HK-2 (cell line): ENCODE data around the gene ARRB2.

Experiments
- DNase-seq: peaks from one replicate; pipeline ENCODE4 v3.0.0-alpha.2; 2018; ENCODE audit not compliant: unreplicated experiment

ARRB2 gene

GRCh38 chr17:4725646-4726310 lies 15.3 kb downstream of the ARRB2 start:
- no peak for DNase-seq

DNA sequence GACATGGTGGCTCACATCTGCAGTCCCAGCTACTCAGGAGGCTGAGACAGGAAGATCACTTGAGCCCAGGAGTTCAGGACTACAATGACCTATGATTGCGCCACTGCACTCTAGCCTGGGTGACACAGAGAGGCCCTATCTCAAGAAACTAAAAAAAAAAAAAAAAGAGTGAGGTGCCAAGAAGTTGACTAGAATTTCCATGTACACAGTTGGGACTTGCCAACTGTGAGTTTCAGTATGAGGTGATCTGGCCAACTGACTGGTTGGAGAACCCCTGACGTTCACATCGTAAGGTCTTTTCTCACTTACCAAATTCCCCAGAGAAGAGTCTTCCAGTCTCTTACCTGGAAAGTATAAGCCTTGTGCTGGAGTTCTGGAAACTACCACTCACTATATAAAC lies 17.7 kb downstream of the ARRB2 start:
- DNase-seq = no peak

DNA sequence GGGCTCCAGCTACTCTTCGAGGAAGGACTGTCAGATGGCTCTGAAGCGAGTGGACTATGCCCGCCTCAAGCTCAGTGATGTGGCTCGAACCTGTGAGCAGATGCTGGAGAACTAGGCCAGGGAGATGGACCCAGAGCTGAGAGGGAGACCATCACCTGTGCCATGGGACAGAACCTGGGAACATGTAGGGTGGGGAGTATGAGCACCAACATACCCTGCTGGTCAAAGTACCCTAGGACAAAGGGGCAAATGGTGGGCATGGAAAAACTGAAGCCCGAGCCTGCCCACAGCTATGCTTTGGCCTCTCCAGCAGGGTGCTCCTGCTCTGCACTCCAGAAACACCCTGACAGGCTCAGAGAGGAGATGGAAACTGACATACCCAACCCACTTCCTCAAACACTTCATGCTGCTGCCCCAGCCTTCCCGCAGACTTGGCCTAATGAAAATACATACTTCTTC lies 22.7 kb downstream of the ARRB2 start:
- DNase-seq = no peak

DNA sequence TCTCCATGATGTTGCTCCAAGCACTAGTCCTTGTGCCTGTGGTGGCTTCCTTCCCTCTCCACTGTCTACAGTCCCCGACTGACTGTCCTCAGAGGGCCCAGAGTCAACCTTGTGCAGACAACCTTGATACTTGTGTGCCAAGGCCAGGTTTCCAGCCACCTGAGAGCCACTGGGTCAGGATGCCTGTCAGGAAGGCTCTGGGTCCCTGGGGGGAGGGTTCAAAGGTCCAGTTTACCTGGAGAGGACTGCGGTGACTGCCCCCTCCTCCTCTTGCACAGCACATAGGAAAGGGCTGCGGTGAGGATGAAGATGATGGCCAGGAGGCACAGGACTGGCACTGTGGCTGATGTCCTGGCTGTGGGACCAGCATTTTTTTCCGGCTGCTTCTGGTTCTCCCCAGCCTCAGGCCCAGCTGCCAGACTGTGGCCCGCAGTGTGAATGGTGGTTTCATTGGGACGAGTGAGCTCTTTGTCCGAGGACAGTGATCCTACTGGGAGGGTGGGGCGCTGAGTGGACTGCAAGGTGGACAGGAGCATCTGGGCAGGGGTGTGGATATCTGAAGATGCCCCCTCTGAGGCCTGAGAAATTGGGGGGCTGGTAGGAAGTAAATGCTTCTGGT lies 24.5 kb downstream of the ARRB2 start:
- DNase-seq = no peak

- no peak for DNase-seq
These were observed 25.6 kb downstream of the ARRB2 start for GRCh38 chr17:4735876-4736651.

DNA sequence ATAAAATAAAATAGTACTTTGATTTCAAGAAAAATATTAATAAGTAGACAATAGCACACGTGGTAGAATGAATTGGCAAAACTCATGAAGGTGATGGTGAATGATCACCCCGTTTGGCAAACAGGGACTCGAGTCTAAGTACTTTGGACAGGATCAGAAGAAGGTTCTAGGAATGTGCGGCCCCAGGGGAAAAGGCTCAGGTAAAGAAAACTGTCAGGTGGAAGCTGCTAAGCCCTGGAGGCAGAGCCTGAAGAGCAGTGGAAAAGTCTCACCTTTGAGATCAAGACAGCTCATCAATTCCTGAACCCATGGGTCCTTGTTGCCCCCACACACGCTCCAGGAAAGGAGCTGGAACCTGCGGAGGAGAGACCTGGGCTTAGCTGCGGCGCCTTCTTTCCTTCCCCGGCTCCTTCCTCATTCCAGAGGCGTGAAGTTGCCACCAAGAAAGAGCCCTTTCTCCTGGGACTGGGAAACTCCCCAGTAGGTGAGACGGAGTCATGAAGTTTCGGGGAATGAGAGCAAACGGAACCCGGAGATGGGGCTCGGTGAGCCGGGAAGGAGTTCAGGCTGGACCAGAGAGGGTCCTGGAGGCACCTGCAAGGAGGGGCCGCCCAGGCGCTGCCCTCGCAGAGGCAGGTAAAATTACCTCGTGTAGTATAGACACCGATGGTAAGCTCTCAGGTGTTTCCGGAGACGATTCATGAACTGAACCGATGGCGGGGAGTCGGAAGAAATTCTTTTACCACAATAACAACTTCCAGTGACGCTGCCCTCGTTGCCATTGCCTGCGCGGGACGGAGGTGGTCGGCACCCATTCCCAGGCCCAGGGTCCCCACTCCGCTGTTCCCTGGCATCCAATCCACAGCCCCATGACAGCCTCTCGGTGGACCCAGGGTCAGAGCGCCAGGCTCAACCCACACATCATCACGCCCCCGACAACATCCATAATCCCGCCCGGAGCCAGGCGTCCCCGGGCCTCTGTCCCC lies 28.0 kb downstream of the ARRB2 start:
- DNase-seq = no peak

- DNase-seq = peak; percentile 39
These were observed 28.9 kb downstream of the ARRB2 start, which contains the start of the genes CXCL16 and ZMYND15 for GRCh38 chr17:4739122-4740024. CXCL16 (minus strand) TSS chr17:4739928; CDS start chr17:4739339, 589 bp downstream. ZMYND15 (plus strand) TSS chr17:4739833; CDS start chr17:4740549, 716 bp downstream.

GRCh38 chr17:4740025-4740351 lies 29.6 kb downstream of the ARRB2 start:
- no peak for DNase-seq

DNA sequence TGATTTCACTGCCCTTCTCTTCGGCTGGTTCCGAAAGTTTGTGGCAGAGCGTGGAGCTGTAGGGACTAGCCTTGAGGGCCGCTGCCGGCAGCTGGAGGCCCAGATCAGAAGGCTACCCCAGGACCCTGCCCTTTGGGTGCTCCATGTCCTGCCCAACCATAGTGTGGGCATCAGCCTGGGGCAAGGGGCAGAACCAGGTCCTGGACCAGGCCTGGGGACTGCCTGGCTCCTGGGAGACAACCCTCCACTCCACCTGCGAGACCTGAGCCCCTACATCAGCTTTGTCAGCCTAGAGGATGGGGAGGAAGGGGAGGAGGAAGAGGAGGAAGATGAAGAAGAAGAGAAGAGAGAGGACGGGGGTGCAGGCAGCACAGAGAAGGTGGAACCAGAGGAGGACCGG lies 30.2 kb downstream of the ARRB2 start:
- no peak for DNase-seq

DNA sequence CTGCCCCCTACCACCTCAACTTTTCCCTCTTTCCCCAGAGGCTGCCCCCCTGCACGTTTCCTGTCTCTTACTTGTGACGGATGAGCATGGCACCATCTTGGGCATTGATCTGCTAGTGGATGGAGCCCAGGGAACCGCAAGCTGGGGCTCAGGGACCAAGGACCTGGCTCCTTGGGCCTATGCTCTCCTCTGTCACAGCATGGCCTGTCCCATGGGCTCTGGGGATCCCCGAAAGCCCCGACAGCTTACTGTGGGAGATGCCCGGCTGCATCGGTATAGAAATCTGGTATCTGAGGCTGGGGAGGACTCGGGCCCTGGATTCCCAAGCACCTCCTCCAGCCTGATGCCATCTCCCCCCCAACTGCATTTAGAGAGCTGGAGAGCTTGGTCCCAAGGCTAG lies 31.1 kb downstream of the ARRB2 start:
- no peak for DNase-seq

GRCh38 chr17:4742133-4742532 lies 31.7 kb downstream of the ARRB2 start:
- DNase-seq = no peak

DNA sequence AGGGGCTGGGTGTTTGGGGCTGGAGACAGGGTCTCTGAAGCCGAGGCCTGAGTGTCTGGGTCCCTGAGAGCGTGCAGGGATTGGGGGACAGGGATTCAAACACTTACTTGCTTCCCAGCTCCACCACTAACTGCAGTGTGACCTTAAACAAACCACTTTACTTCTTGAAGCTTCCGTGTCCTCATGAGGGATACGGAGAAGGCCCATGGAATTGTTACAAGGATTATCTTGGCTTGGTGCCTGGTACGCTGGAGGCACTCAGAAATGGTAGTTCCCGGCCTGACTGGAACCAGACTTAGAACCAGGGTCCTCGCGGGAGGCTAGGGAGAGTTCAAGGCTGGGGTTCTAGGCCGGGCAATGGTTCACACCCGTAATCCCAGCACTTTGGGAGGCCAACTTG lies 32.2 kb downstream of the ARRB2 start:
- DNase-seq = no peak

DNA sequence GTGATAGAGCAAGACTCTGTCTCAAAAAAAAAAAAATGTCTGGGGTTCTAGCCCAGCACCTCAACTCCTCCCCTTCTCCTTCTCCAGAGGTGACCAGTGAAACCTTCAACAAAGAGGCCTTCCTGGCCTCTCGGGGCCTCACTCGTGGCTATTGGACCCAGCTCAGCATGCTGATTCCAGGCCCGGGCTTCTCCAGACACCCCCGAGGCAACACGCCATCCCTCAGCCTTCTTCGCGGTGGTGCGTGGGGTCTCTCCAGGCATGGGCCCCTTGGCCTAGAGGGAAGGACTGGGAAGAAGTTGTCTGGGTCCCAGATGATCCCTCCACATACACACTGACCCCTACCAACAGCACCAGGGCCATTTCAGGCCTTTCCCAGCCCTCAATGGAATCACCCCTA lies 32.8 kb downstream of the ARRB2 start:
- DNase-seq = no peak

GRCh38 chr17:4743898-4744297 lies 33.5 kb downstream of the ARRB2 start:
- no peak for DNase-seq

GRCh38 chr17:4744999-4745969 lies 34.9 kb downstream of the ARRB2 start:
- DNase-seq = no peak

GRCh38 chr17:4747847-4748246 lies 37.4 kb downstream of the ARRB2 start:
- DNase-seq = no peak

DNA sequence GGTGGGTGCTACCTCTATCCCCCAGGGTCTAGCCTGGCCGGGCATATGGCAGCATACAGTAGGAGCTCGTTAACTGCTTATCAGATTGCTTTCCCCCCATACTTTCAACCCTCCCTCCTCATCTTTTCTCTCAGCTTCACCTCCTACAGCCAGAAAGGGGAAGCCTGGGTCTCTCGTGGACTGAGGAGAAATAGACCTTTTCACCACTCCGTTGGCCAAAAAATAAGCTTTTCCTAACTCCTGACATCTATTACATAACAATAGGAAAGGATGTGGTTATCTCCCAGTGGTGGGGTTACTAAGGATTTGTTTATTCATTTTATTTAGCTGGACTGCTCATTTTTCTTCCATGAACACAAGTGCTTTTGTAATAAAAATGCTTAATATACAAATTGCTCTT lies 38.3 kb downstream of the ARRB2 start:
- DNase-seq = no peak

DNA sequence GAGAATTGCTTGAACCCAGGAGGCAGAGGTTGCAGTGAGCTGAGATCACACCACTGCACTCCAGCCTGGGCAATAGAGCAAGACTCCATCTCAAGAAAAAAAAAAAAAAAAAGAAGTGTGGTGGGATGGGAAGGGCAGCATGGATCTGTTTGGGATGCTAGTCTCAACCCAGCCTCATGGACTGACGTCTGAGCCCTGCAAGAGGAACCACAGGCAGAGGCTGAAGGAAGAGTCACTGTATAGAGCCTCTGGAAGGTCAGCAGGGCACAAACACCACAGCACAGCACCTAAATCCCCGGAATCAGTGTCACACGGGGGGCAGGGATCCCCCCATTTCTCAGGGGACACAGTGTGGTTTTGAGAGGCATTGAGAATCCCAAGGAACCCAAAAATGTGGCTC lies 40.2 kb downstream of the ARRB2 start:
- no peak for DNase-seq

DNA sequence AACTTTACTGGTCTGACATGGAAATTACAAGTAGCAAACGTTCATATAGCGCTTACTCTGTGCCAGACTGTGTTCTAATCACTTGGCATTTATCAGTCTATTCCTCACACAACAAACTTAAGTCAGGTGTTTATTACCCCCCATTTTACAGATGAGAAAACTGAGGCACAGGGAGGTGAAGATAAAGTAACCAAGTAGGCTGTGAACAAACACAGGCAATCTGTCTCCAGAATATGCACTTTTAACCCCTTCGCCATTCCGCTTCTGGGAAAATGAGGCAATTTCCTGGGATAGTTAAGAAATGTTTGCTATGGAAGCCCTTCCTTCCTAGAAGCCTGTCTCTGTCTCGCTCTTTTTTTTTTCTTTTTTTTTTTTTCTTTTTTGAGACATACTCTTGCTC lies 41.5 kb downstream of the ARRB2 start:
- DNase-seq = no peak
